Motor neuron (in vitro differentiated cells): ENCODE measurements around the gene POLR2J. TPM values are rescaled to one million over a fixed set of nuclear protein-coding genes. Genes with fewer than 3 reads are reported as not detected.
A peak's percentile ranks its signal among the peaks of the same experiment; 100 is the strongest.

ENCODE experiments used
- ATAC-seq, 8 experiments: fragments of 200-7000 bp; cut with Tn5 transposase; replicated peaks in 6 of 8; 2 replicates each; pipeline ENCODE4 v1.8.0; 2021; ENCODE audit warnings: mild to moderate bottlenecking in 8 of 8, moderate library complexity in 8 of 8
- H3K27ac ChIP-seq, 2 donors: fragments of 250-450 bp; sonication (Bioruptor Pico); 2 replicates each; pipeline ENCODE4 v1.9.0; 2021; ENCODE audit warnings: antibody characterized with exemption in 2 of 2, mild to moderate bottlenecking in 2 of 2, moderate library complexity in 1 of 2
- H3K4me1 ChIP-seq, 2 donors: fragments of 250-450 bp; sonication (Bioruptor Pico); replicated peaks in 1 of 2; 2 replicates each; pipeline ENCODE4 v1.6.1; 2021; ENCODE audit warnings: antibody characterized with exemption in 2 of 2, mild to moderate bottlenecking in 2 of 2, moderate library complexity in 1 of 2
- H3K4me3 ChIP-seq, 5 donors: fragments of 250-450 bp; sonication (Bioruptor Pico); 2 replicates each; pipeline ENCODE4 v1.9.0; 2021; ENCODE audit warnings: antibody characterized with exemption in 5 of 5, mild to moderate bottlenecking in 5 of 5, moderate library complexity in 4 of 5
- whole genome bisulfite sequencing, 10 experiments: fragments of 450-650 bp; shearing (Covaris generic); methylation state at CpG; one replicate each; pipeline ENCODE4 v1.0.0; 2022; 5-methylcytosine and 5-hydroxymethylcytosine counted together
- in situ Hi-C, 9 experiments: fragments of 400-800 bp; cut with MboI; loops; one replicate each; pipeline ENCODE4 v1.15.0; 2021; ENCODE audit warnings: low sequenced_read_pairs in 9 of 9, low pct_unique_long_range_greater_than_20kb in 2 of 9; ENCODE audit not compliant: unreplicated experiment in 9 of 9
- total RNA-seq, 8 experiments: library from RNA; unstranded; fragments of 300-600 nt; gene quantifications; 2 replicates each; pipeline versions ENCODE4 v1.2.3 to v1.2.4, GENCODE V29; 2022

Gene POLR2J
- total RNA-seq, 8 experiments from 2014 or later = 37.3 to 78.3 (median 53.6) TPM

DNA sequence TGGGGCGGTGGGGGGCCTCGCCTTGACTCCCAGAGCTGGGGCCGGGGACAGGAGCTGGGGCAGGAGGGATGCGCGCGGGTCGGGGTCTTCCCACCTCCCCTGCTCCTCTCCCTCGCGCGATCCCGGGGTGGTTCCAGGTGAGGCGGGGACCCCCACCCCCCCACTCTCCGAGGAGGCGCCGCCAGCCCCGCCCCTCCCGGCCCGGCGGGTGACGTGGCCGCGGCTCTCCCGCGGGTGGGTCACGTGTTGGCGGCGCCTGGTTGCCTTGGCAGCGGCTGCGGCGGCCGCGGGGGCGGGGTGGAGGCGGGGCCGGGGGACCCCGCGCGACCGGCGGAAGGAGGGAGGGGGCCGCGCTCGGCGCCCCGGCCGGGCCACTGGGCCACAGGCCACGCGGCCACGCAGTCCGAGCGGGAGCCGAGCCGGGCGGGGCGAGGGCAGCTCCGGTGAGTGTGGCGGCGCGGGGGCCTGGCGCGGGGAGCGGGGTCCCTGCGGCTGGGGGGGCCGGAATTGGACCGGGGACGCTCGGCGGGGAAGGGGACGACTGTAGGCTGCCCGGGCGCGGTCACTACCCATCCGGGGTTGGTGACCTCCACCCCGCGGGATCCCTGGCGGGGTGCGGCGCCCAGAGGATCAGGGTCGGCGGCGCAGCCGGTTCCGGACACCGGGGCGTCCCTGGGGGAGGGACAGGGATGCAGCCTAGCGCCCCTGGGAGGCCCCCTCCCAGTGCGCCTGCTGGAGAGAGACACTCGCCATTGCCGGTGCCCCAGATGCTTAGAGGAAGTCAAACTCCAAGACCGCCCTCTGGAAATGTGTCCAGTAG is 45.3 kb downstream of the POLR2J start, which contains the start of gene ORAI2:
ORAI2 (plus strand) TSS at position 357 of the 820 bp plus-strand sequence. CDS start 5,382 bp downstream, outside the sequence.
- peak within 1 kb of the TSS; percentile 62 to 87 (median 75) for H3K4me3 ChIP-seq
- ATAC-seq = peak; percentile 71 to 86 (median 81)
- H3K4me1 ChIP-seq = peaks cover 23 to 27% of the 10 kb centered on the region in 2 donors
- H3K27ac ChIP-seq = peak within 1 kb of the TSS; percentile 82 to 91
- in situ Hi-C loops = no loop called here
- 0% methylated on average over 1 of the region's 90 CpGs; no CpG with 5 or more reads in 9 of the 10 experiments for WGBS, 10 experiments

DNA sequence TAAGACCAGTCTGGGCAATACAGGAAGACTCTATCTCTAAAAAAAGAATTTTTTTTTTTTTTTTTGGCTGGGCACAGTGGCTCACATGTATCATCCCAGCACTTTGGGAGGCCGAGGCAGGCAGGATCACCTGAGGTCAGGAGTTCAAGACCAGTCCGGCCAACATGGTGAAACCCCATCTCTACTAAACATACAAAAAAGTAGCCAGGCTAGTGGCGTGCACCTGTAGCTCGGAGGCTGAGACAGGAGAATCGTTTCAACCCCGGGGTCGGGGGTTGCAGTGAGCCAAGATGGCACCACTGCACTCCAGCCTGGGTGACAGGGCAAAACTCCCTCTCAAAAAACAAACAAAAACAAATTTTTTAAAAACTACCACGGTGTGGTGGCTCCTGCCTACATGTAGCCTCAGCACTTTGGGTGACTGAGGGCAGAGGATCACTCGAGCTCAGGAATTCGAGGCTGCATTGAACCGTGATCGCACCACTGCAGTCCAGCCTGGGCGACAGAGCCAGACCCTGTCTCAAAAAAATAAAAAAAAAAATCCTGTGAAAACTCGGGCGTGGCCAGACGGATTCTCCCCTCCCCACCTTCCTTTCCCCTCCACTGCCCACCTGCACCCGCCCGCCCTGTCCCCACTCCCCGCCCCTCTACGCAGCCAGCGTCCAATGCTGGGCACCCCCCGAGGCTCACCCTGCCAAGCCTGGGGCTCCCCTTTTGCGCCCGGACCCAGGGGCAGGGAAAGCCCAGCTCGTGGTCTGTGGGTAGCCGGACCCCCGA is 46.1 kb downstream of the POLR2J start:
- peak in 7 of 8 experiments; percentile 3 to 56 (median 48) for ATAC-seq

DNA sequence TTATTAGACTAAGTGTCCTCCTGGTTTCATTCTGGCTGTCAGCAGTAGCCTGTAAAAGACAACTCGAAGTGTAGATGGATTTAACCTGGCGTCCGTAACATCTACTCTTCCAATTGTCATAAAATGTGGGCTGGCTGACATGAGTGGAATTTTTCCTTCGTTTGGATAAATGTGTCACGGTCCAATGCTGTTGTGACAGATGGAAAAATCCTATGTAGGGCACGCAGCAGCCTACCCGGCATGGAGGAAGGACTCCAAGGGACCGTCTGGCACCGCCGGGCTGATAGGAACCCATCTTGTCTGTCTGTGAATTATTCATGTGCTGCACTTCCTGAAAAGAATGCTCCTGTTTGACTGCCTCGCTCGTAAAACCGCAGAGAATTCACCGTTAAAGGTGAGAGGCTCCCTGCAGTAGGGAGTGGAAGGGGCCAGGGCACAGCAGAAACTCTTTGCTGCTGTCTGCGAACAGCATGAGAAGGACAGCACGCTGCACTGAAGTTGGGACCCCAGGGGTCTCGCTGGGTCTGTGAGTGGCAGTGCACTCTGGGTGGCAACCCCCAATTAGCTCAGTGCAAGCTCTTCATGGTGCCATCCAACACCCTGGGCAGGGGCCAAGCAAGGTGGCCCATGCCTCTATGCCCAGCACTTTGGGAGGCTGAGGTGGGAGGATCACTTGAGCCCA is 47.0 kb downstream of the POLR2J start:
- WGBS, 10 experiments = 30 to 100% (median 45%) methylated on average over 1 to 13 of the region's 17 CpGs; no CpG with 5 or more reads in 1 of the 10 experiments
- peak overlapping the region; percentile 14 to 38 for H3K27ac ChIP-seq
- peaks cover 23 to 27% of the 10 kb centered on the region in 2 donors for H3K4me1 ChIP-seq
- peak in 2 of 8 experiments; percentile 3 to 7 for ATAC-seq
- in situ Hi-C loops = no loop called here
- no peak overlapping the region for H3K4me3 ChIP-seq

More for the DNA sequence above, 46.1 kb downstream of the POLR2J start:
- WGBS, 10 experiments = 34 to 80% (median 65%) methylated on average over 1 to 12 of the region's 27 CpGs; no CpG with 5 or more reads in 4 of the 10 experiments
- peak overlapping the region; percentile 62 to 87 (median 75) for H3K4me3 ChIP-seq
- H3K4me1 ChIP-seq = peaks cover 23 to 27% of the 10 kb centered on the region in 2 donors
- H3K27ac ChIP-seq = peak overlapping the region; percentile 82 to 91
- in situ Hi-C loops = no loop called here

DNA sequence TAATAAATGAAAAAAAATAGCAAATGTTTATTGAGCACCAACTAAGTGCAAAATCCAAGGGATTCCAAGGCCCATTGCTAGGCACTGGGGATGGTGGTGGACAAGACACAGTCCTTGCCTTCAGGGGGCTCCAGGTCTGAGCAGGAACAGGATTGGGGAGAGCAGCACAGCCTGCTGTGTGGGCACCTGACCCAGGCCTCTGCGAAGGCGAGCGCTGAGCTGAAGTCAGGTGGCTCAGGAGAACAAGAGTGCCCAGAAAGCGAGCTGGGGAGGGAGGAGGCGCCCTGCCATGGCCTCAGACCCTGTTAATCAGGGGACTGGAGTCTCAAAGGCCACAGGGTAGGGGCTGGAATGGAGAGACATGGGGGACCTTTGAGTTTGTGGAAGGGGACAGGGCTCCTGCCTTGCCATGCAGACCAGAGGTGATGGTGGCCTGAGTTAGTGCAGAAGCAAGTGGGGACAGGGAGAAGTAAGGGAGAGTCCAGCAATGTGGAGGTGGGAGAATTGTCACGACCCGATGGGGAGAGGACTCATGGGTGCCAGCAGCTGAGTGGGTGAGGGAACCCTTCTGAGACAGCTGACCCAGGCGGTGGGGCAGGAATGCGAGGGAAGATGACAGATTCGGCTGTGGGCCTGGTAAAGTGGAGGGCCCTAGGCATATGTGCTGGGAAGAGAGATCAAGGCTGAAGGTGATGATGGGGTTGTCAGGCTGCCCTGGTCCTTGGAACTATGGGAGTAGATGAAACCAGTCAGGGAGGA is 49.4 kb downstream of the POLR2J start:
- H3K27ac ChIP-seq = no peak overlapping the region

DNA sequence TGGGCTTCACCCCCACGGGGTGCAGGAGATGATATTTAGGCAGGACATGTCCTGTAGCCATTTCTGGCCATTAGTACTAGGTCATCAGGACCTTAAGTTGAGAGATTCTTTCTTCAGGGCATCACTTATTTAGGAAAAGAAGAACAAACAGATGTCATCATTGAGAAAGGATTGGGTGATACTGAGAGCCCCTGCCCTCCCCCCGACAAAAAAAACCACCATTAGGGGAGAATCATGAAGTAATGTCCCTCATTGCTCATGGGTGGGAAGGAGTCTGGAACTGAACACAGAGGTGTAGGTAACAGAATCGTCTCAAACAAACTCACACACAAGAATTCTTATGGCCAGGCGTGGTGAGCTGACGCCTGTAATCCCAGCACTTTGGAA is 51.7 kb downstream of the POLR2J start:
- Histone ChIP-seq H3K4me1 (peaks cover 7 to 12% of the 10 kb centered on the region in 2 donors), H3K4me3 (no peak overlapping the region), H3K27ac (no peak overlapping the region)
- ATAC-seq = no peak
- WGBS, 10 experiments = 83 to 100% (median 100%) methylated on average over 1 to 4 of the region's 5 CpGs; no CpG with 5 or more reads in 5 of the 10 experiments
- in situ Hi-C loops = no loop called here

More for the DNA sequence above, 49.4 kb downstream of the POLR2J start:
- WGBS, 10 experiments = 86 to 100% (median 95%) methylated on average over 2 to 5 of the region's 10 CpGs; no CpG with 5 or more reads in 2 of the 10 experiments
- ATAC-seq = no peak
- H3K4me3 ChIP-seq = no peak overlapping the region
- in situ Hi-C loops = no loop called here
- peaks cover 18% of the 10 kb centered on the region in 2 donors for H3K4me1 ChIP-seq

DNA sequence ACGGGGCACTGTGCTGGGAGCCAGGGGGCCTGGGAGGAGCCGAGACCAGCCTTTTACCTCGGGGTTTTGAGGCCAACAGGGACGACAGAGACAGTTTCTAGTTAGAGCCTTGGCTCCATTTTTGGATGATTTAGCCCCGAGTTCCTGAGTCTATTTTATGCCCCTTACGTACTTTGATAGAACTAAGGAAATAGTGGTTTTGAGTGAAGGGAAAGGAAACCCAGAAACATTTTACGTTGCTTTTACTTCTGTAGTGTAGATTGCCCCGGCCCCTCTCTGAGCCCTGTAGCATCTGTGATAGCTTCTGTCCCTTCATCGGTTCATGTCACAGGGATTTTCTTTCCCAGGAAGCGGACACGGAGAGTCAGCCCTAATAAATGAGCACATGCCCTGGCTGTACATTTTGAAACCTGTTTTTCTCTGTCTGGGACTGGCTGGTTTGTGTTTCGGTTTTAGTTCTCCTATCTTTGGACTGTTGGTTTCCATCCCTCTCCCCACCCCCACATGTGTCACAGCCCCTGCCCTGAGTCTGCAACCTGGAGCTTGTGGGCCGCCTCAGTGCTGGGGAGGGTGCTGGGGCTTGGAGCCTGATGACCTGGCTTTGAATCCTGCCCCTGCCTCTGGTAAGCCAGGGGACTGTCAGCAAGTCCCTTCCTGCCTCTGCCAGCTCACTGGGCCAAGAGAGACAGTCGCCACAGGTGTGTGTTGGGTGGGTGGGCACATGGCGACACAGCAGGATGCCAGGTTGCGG is 52.3 kb downstream of the POLR2J start:
- no peak overlapping the region for H3K4me3 ChIP-seq
- 72 to 100% (median 93%) methylated on average over 3 to 10 of the region's 16 CpGs; no CpG with 5 or more reads in 3 of the 10 experiments for WGBS, 10 experiments
- peaks cover 2 to 6% of the 10 kb centered on the region in 2 donors for H3K4me1 ChIP-seq
- ATAC-seq = no peak
- in situ Hi-C loops = no loop called here
- H3K27ac ChIP-seq = no peak overlapping the region

DNA sequence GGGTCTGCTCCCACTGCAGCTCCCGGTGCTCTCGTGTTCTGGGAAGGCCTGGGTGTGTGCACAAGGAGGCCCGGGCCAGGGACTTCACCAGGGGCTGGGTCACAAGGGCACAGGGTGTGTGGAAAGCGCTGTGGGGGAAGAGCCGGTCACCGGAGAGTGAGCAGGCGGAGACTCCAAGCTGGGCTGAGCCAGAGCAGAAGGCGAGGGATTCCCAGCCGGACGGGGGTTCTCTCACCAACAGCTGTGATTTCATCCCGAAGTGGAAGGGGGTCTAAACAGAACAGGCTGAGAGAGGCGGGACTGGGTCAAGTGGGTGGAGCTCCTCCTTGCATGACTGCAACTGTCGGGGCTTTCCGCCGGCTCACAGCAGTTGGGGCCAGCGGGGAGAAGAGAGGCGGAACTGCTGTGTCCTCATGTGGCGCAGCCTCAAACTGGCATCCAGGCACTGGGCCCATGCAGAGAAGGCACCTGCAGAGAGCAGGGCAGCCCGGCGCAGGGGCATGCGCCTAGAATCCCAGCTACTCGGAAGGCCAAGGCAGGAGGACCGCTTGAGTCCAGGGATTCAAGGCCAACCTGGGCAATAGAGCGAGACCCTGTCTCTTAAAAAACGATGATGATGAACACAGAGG is 53.0 kb downstream of the POLR2J start:
- in situ Hi-C loops = no loop called here
- H3K4me1 ChIP-seq = peaks cover 0 to 2% of the 10 kb centered on the region in 2 donors
- peak in 7 of 8 experiments; percentile 13 to 82 (median 70) for ATAC-seq
- H3K4me3 ChIP-seq = no peak overlapping the region
- 45 to 94% (median 66%) methylated on average over 1 to 7 of the region's 25 CpGs; no CpG with 5 or more reads in 4 of the 10 experiments for WGBS, 10 experiments
- H3K27ac ChIP-seq = peak overlapping the region in 1 of 2 donors; percentile 19

DNA sequence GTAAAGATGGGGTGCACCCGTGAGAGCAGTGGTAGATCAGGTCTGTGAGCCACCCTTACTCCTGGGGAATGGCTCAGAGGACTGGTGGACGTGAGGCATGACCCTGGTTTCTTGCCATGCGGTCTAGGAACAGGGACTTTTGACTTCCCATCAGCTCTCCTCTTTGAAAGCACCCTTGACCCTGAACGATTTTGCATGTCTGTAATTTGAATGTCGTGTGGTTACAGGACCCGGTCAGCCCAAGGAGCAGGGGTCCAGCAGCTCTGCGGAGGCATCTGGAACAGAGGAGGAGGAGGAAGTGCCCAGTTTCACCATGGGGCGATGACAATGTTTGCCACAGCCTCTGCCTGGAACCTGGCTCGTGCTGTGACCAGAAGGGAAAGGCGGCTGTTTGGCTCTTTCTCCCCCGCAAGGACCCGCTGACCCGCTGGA is 53.9 kb downstream of the POLR2J start:
- 80 to 100% (median 94%) methylated on average over 1 to 3 of the region's 13 CpGs; no CpG with 5 or more reads in 5 of the 10 experiments for WGBS, 10 experiments
- H3K4me3 ChIP-seq = no peak overlapping the region
- H3K4me1 ChIP-seq = peaks cover 0 to 2% of the 10 kb centered on the region in 2 donors
- H3K27ac ChIP-seq = peak overlapping the region in 1 of 2 donors; percentile 52
- in situ Hi-C loops = no loop called here
- ATAC-seq = no peak

DNA sequence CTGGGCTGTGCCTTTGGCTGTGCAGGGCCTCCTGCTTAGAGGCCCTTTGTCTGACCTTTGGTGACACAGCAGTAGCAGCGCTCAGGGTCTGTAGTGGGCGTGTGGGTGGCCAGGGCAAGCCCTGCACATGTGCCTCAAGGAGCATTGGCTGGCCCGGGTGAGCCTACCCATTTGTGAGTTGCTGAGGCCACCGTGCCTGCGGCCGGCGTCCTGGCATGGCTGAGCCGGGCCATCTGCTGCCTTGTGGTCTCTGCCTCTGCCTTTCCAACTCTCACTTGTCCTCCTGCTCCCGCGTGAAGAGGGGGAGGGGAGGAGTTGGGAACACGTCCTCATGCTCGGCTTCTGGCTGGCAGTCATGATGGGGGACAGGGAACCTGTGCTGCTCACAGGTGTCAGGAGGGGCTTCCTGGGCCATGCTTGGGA is 54.6 kb downstream of the POLR2J start:
- peaks cover 0 to 2% of the 10 kb centered on the region in 2 donors for H3K4me1 ChIP-seq
- no peak overlapping the region for H3K4me3 ChIP-seq
- in situ Hi-C loops = no loop called here
- H3K27ac ChIP-seq = peak overlapping the region in 1 of 2 donors; percentile 52
- ATAC-seq = peak in 5 of 8 experiments; percentile 29 to 47 (median 46)
- 47 to 64% (median 62%) methylated on average over 2 to 8 of the region's 12 CpGs; no CpG with 5 or more reads in 7 of the 10 experiments for WGBS, 10 experiments
